RCC 7860 (cell line): ENCODE measurements around the gene MSANTD7.
"Not testable (repeated sequence)": the region's sequence is repeated elsewhere in the genome, so short reads cannot be mapped to it uniquely, and the experiment has no call there.

Source experiments
- DNase-seq: peaks from one replicate; pipeline ENCODE4 v3.0.0-alpha.2; 2015; ENCODE audit warnings: low spot score
- FAIRE-seq: peaks from 2 replicates; lab custom pipeline; 2012; peaks lifted over from hg19 to GRCh38; lab: Jason Lieb, UNC

The MSANTD7 gene

DNA sequence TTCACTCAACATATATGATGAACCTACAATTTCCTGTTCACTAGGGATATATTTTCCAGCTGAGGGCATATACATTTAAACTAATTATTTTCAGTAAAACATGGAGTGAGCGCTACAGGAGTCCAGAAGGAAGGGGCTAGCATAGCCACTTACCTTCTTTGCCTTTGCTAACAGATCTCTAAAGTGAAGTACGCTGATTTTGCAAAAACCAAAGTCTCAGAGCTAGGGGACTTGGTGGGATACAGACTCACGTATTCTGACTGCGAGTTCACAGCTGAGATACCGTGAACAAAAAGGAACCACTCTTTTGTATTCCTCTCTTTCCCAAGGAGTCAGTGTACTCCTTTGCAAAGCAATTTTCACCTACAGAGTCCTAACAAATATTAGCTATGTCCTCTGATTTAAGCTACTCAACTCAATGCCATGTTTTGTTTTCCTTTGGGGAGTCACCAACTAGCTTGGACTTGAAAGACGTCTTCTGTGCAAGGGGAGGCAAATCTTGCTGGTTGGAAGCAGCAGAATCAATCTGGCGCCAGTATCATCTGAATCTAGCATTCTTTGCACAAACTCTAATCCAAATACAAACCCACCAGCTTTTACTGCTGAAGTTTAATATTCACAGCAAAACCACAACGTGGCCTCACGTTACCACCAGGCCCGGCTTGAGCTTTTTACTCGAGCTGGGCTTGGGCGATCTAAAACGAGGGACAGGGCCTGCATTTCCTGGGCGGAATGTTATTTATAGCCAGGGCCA, 926 bp upstream of the MSANTD7 start:
- DNase-seq, result no peak
- no peak for FAIRE-seq

DNA sequence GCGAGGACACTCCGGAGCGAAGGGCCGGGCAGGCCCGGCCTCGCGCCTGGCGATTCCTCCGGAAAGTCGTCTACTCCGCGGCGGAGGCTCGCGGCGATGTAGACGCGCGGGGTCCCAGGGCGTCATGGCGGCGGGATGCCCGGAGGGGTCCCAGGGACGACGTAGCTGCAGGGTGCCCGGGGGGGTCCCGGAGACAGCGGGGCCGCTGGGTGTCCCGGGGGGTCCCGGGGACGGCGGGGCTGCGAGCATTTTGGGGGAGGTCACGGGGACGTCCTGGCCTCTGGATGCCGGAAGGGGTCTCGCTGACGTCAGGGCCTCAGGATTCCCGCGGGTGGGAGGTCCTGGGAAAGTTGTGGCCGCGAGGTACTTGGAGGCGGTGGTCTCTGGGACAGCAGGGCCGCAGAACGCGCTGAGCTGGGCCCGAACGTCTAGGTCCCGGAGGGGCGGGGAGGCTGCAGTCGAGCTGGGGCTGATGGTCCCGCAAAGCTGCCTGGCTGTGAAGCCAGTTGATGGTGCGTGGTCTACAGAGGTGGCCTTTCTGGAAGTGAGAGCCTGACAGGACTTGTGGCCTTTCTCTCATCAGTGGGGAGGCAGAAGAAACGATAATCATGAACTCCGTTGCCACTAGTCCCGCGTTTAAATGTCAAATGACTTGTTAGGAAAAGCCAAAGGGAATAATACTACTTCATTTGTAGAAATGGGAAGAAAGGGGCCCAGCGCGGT, 637 bp downstream of the MSANTD7 start:
- FAIRE-seq, result no peak
- DNase-seq, result no peak

DNA sequence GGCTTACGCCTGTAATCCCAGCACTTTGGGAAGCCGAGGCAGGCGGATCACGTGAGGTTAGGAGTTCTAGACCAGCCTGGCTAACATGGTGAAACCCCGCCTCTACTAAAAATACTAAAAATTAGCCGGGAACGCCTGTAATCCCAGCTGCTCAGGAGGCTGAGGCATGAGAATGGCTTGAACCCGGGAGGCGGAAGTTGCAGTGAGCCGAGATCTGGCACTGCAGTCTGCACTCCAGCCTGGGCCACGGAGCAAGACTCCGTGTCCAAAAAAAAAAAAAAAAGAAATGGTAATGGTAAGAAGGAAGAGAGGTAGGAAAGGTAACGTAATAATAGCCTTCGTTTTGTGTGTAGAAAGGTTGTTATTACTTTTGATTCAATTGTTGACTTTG, 1.2 kb downstream of the MSANTD7 start:
- FAIRE-seq (no peak), DNase-seq (no peak)

DNA sequence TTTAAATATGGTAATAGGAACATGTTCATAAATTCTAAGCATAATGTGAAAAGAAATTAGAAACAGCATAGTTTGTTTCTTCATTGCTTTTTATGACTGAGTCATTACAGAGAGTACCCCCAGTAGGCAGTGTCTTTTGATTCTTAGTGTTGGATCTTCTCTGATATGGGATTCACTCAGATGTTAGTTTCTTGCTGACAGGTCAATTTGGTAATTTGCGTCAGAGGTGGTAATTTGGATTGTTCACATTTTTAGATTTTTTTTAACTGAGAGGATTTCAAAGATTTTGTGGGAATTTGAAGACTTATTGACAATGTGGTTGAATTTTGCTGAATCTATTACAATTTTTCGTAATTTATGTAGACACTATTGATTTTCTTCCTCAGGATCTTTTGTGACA, 2.1 kb downstream of the MSANTD7 start:
- DNase-seq (no peak), FAIRE-seq (no peak)

DNA sequence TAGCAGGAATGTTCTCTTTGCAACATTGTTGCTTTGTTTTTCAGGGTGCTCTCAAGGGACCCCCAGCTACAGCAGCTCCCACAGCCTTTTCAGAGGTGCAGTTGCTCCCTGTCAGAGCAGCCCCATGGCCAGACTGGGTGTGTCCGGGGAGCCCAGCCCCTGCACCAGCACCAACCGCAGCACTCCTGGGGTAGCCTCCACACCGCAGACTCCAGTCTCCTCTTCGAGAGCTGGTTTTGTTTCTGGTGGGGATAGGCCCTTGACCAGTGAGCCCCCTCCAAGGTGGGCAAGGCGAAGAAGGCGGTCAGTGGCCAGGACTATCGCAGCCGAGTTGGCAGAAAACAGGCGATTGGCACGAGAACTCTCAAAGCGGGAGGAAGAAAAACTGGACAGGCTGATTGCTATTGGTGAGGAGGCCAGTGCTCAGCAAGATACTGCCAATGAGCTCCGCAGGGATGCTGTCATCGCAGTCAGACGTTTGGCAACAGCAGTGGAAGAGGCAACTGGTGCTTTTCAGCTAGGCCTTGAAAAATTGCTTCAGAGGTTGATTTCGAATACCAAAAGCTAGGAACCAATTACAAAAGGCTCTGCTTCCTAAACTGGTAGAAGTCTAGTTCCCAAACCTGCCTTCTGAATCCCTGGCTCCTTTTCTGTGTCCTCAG, 5.4 kb downstream of the MSANTD7 start:
- DNase-seq (no peak), FAIRE-seq (no peak)

DNA sequence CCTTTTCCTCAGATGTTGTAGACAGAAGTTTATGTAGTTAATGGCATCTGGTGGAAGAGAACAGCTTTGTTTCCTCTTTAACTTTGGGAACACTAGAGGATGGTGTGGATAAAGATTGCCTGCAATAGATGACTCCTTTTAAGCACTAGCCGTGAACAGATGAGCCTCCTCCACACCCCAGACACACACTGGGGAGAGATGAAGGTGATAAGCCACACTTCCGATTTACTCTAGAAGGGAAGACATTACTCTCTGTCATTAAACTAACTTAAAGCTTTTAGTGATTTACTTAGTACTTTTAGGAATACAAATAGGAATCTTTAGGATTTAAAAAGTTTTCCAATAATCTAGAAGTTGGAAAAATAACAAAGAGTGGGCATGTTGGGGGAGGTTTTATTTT, 6.8 kb downstream of the MSANTD7 start:
- no peak for FAIRE-seq

DNA sequence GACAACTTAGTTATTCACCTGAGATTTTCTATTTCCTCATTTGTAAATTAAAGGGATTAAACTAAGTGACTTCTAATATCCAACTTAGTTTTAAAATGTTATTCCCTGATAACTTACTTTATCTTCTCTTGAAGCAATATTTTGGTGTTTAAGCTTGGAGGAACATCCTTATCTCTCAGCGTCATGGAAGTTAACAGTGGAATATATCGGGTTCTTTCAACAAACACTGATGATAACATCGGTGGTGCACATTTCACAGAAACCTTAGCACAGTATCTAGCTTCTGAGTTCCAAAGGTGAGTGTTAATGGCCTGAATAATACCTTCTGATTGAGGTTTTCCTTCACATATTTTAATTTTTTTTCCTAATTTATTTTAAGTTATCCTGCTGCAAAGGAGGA, 14.1 kb downstream of the MSANTD7 start:
- DNase-seq (no peak), FAIRE-seq (no peak)

More for the DNA sequence above, 6.8 kb downstream of the MSANTD7 start:
- no peak for DNase-seq

DNA sequence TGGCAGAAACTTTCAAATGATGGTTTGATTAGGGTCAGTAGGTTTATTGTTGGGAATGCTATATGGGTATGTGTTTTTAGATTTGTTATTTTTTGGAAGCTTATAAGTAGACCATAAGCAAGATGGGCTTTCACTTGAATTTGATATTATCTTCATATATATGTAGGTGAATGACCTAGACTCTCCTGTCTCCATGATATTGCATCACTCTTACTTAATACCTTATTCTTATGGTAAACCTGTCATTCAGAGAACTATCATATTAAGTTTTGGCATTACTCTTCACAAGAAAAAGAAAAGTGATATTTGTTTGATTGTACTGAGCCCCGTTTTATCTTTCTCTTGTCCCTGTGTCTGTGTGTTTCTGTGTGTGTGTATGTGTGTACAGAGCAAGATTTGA, 17.3 kb downstream of the MSANTD7 start:
- FAIRE-seq (no peak), DNase-seq (no peak)

DNA sequence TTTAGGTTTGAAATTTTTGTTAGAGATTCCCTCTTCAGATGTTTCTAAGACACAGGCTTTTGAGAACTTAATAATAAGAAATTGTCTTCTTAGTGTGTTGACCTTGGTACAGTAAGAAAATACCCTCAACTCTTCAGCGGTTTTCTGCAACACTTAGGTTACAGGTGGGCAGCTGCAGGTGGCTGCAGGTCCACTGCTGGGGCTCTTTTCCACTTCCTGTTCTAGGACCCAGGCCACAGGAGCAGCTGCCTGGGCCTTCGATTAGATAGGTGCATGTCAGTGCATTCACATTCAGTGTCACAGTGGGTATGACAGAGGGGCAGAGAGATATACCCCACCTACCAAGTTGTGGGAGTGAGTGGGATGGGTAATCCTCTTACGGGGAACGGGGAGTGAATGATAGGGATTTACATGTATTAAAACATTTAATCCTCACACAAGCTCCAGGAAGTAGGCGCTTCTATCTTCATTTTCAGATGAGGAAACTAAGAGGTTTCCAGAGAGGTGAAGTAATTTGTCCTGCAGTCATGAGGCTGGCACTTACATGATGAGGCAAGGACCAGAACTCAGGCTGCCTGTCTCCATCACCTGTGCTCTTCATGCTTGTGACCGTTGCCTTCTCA, 20.3 kb downstream of the MSANTD7 start:
- FAIRE-seq (no peak), DNase-seq (no peak)

DNA sequence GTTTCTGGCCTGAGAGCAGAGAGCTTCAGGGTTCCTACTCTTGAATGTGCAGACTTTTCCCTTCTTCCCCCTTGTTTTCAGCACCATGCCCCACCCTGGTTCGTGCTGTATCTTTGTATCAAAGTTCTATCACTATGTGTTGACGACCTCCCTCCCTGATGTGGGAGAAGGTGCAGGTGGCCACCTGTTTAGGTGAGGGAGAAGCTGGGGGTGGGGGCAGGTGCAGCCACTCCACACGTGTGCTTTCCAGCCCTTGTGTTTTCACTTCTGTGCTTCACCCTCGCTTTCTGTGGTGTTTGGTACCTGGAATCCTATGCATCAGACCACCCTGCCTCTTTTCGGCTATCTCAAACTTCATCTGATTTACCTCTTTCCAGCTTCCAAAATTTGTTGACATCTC, 20.9 kb downstream of the MSANTD7 start:
- no peak for DNase-seq
- FAIRE-seq, result no peak

DNA sequence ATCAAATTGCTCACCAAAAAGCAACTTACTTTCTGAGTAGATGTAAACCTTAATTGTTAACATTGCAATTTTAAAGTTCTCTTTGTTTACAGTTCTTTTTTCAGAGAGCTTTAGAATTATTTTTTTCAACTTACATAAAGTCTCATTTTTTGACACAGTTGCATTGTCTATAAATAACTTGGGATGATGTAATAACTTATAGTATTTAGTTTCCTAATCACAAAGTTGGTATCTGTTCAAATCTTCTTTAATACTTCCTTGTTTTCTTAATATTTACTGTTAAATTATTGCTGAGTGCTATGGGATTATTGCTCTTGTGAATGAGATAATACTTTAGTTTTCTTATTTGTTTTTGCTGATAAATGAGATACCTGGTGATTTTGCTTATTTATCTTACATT, 21.7 kb downstream of the MSANTD7 start:
- FAIRE-seq (peak; percentile 10), DNase-seq (no peak)

DNA sequence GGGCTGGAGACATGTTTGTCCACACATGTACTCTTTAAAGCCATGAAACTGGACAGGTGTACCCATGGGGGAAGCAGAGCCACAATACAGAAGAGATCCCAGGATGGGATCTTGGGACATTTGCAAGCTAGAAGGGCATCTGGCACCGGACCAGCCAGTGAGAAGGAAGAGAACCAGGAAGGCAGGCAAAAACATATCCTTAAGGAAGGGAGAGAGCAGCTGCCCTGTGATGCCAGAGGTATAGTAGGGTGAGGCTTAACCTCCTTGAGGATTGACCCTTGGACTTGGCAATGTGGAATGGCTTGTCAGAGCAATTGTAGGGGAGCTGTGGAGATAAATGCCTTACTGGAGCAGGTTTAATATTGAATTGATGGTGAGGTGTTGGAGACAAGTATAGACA, 22.7 kb downstream of the MSANTD7 start:
- FAIRE-seq (no peak), DNase-seq (no peak)

DNA sequence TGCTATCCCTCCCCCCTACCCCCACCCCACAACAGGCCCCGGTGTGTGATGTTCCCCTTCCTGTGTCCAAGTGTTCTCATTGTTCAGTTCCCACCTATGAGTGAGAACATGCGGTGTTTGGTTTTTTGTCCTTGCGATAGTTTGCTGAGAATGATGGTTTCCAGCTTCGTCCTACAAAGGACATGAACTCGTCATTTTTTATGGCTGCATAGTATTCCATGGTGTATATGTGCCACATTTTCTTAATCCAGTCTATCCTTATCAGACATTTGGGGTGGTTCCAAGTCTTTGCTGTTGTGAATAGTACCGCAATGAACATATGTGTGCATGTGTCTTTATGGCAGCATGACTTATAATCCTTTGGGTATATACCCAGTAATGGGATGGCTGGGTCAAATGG, 26.4 kb downstream of the MSANTD7 start:
- DNase-seq, FAIRE-seq: not testable (repeated sequence)

DNA sequence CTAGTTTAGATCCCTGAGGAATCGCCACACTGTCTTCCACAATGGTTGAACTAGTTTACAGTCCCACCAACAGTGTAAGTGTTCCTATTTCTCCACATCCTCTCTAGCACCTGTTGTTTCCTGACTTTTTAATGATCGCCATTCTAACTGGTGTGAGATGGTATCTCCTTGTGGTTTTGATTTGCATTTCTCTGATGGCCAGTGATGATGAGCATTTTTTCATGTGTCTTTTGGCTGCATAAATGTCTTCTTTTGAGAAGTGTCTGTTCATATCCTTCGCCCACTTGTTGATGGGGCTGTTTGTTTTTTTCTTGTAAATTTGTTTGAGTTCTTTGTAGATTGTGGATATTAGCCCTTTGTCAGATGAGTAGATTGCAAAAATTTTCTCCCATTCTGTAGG, 26.8 kb downstream of the MSANTD7 start:
- FAIRE-seq, DNase-seq: not testable (repeated sequence)

DNA sequence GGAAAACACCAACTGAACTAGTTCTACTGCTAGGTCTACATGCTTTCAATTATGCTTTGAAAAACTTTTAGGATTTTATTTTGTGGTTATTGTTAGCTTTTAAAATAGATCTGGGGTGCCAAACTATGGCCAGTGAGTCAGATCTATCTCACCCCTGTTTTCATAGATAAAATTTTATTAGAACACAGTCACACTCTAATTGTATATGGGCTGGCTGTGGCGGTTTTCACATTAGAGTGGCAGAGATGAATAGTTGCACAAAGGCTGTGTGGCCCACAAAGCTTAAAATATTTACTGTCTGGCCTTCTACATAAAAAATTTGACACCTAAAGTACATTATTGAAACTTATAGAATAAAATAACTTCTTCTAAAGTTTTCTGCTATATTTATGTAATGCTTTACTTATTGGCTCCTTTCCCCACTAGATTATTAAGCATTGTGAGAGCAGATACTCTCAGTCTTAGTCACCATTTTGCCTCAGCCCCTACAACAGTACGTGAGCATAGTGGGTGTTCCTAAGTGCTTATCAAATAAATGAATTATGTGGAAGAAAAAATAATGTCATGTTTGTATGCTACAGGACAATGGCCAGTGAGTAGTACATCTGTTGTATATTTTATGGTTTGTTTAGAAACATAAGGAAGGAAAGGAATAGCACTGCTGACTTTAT, 35.1 kb downstream of the MSANTD7 start:
- DNase-seq (peak; percentile 18), FAIRE-seq (peak; percentile 50)

DNA sequence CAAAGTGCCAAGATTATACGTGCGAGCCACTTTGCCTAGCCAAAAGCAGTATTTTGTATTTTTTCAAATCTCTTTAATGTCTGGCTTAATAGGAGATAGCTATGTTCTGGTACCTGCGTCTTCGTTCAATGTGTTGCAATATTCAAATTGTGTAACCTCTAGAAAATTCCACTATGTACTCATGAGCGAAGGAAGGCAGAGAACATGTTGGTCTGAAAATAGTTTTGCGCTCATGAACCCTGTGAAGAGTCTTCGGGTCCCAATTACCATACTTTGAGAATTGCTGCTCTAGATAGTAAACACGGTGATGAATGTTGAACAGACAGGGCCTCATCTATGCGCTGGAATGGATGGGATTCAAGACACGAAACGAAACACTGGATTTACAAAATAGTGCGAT, 37.8 kb downstream of the MSANTD7 start:
- DNase-seq, result no peak

DNA sequence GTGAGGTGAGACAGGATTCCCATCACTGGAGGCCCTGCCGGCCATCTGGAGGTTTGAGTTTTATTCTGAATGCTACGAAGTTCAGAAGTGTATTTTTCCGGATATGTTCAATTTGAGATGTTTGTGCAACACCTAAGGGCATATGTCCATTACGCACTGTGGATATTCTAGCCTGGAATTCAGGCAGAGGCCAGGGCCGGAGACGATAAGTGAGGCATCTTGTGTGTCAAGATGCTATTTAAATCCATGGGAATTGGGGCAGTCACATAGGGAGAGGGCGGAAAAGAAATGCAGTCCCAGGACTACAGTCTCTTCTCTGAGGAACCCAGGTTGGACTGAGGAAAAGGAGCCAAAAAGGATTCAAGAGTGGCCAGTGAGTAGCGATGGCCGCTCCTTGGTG, 38.7 kb downstream of the MSANTD7 start:
- FAIRE-seq (no peak), DNase-seq (no peak)

More for the DNA sequence above, 37.8 kb downstream of the MSANTD7 start:
- FAIRE-seq, result no peak

DNA sequence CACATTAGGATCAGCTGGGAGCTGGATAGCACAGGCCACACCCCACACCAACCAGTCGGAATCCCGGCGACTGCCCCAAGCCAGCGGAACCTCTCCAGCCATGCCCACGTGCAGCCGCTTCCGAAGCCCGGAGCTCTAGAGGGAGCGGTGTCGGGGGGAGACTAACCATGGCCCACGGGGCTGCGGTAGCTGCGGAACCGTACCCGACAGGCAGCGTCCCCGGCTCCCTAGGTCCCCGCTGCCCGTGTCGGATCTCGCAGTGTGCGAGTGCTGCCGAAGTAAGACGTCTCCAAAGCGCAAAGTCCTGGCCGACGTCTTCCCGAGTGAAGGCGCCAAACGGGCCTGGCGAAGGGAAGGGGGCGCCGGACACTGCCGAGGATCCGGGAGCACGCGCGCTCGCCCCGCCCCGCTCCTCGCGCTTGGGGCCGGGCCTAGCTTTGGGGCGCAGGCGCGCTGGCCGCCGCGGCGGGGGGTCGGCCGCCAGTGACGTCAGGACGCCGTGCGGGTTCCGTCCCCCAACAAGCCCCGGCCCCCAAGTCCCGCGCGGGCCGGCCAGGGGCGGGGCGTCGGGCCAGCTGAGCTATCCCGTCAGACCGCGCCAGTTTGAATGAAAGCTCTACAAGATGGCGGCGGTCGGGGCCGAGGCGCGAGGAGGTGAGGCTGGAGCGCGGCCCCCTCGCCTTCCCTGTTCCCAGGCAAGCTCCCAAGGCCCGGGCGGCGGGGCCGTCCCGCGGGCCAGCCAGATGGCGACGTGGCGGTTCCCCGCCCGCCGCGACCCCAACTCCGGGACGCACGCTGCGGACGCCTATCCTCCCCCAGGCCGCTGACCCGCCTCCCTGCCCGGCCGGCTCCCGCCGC, 40.4 kb downstream of the MSANTD7 start, which contains the start of gene SUV39H2:
TSS of gene SUV39H2 (plus strand) at position 601 of the 858 bp plus-strand sequence. CDS start at position 624, 23 bp downstream.
- no peak for FAIRE-seq
- DNase-seq, result peak; percentile 85

DNA sequence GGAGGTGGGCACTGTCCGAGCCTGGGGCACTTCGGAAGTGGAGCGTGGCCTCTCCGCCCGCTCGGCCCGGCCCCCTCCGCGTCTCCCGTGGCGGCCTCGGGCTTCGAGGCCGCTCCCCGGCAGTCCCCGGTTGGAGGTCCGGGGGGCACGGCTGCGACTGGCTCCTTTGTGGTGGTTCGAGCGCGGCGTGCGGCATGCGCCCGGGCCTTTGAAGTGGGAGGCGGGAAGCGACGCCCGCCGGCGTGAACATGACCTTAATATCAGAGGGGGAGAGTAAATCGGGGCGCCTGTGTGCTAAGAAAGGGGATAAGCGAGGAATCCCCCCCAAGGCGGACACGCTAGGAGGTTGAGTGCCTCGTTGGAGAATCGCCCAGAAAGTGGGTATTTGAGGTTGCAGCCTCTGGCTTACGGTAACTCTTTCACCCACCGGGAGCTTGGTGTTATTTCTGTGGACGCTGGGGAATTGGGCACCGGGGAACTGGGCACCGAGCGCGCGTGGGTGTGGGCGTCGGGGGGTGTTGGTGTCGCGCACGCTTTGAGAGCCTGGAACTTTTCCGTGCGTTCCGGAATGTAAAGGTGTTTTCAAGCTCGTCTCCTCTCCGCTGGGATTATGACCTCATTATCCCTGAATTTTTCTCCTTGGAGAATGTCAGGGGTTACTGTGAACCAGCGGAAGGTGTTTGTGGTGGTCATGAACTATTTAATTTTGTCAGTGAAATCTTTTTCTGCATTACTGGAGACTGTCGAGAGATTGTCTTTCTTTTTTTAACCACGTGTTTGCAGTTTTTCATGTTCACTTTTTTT, 41.2 kb downstream of the MSANTD7 start:
- FAIRE-seq, result no peak
- DNase-seq, result peak; percentile 11
